Raji (cell line): ENCODE measurements around the gene QPCTL.
A peak's percentile ranks its signal among the peaks of the same experiment; 100 is the strongest.

Experiments used
- POLR2A ChIP-seq: IDR thresholded peaks from 2 replicates; pipeline ENCODE4 v1.6.1; 2011; ENCODE audit warnings: low read depth, low read length, control low read depth; ENCODE audit not compliant: insufficient read depth

The QPCTL gene

GRCh38 chr19:45692187-45693105, at the start of gene QPCTL:
Gene QPCTL, plus strand, starts transcription at chr19:45692666. Its CDS starts 38 bp downstream, at chr19:45692704.
- peak; percentile 95 for TF ChIP-seq POLR2A

- peak; percentile 44; the same call in 1 of the 2 replicates for TF ChIP-seq POLR2A
These were observed 49.2 kb upstream of the QPCTL start for GRCh38 chr19:45643024-45643926.

GRCh38 chr19:45643927-45644771, 48.3 kb upstream of the QPCTL start:
- TF ChIP-seq POLR2A: no peak

GRCh38 chr19:45645068-45645630, 47.3 kb upstream of the QPCTL start:
- TF ChIP-seq POLR2A: no peak

GRCh38 chr19:45645631-45646344, 46.7 kb upstream of the QPCTL start:
- peak; percentile 31 for TF ChIP-seq POLR2A

GRCh38 chr19:45646345-45646698, 46.1 kb upstream of the QPCTL start:
- 0 out of 2 replicates have a peak, but pooled peaks have one; percentile 7 for TF ChIP-seq POLR2A

- TF ChIP-seq POLR2A: no peak
These were observed 41.7 kb upstream of the QPCTL start for GRCh38 chr19:45650722-45651121.

GRCh38 chr19:45653634-45654033, 38.8 kb upstream of the QPCTL start:
- no peak for TF ChIP-seq POLR2A

- no peak for TF ChIP-seq POLR2A
These were observed 37.4 kb upstream of the QPCTL start for GRCh38 chr19:45655073-45655472.

GRCh38 chr19:45657520-45658167, 34.8 kb upstream of the QPCTL start:
- no peak for TF ChIP-seq POLR2A

- TF ChIP-seq POLR2A: no peak
These were observed 33.3 kb upstream of the QPCTL start for GRCh38 chr19:45659096-45659729.

- TF ChIP-seq POLR2A: no peak
These were observed 31.8 kb upstream of the QPCTL start for GRCh38 chr19:45660636-45661035.

- TF ChIP-seq POLR2A: no peak
These were observed 28.7 kb upstream of the QPCTL start for GRCh38 chr19:45663800-45664199.

- no peak for TF ChIP-seq POLR2A
These were observed 27.9 kb upstream of the QPCTL start for GRCh38 chr19:45664575-45664974.
